Erythroblast (primary cell): ENCODE data around the gene STX7.

Experiments used
- GATA1 ChIP-seq: IDR thresholded peaks from 2 replicates; pipeline ENCODE4 v1.6.1; 2011; ENCODE audit warnings: low read depth, mild to moderate bottlenecking, control low read depth, low read length, moderate library complexity
- POLR2A ChIP-seq: IDR thresholded peaks from 2 replicates; pipeline ENCODE4 v1.6.1; 2011; ENCODE audit warnings: mild to moderate bottlenecking, low read length

DNA sequence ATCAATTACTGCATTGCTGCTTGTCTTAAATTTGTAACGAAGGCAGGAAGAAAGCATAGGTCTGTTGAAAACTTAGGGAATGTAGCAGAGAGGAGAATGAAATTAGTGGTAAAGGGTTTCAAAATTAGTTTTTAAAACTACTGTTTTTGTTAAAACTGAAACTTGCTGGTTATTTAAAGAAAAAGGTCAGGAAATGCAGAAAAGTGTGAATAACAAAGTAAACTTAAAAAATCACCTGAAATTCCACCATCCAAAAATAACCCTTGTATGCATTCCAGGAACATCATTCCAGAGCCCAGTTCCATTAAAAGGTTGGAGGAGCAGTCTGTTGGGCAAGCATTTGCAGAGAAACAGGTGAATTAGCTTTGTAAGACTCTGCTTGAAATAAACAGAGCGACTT, 108.6 kb downstream of the STX7 start:
- TF ChIP-seq GATA1 (no peak), POLR2A (no peak)
